Vagina (tissue), 2 donors: ENCODE results near the gene CHPF2. TPM values are rescaled to one million over a fixed set of nuclear protein-coding genes. Genes with fewer than 3 reads are reported as not detected.

Experiments used
- DNase-seq, 2 donors: peaks; one replicate each; pipeline ENCODE4 v3.0.0-alpha.2; 2017; ENCODE audit errors: extremely low spot score in 2 of 2
- H3K27ac ChIP-seq: fragments of 200-600 bp; sonication (generic); one replicate; pipeline ENCODE4 v1.5.1; 2019
- H3K27me3 ChIP-seq: fragments of 200-600 bp; sonication (generic); one replicate; pipeline ENCODE4 v1.5.1; 2019
- H3K36me3 ChIP-seq, 2 donors: fragments of 200-600 bp; sonication (generic); one replicate each; pipeline ENCODE4 v1.5.1; 2017 to 2019
- H3K4me1 ChIP-seq: fragments of 200-600 bp; sonication (generic); one replicate; pipeline ENCODE4 v1.5.1; 2019
- H3K4me3 ChIP-seq, 2 donors: fragments of 200-600 bp; sonication (generic); 1 replicate in 1 of 2; 2 replicates in 1 of 2; pipeline ENCODE4 v1.5.1; 2016 to 2019
- H3K9me3 ChIP-seq: fragments of 200-600 bp; sonication (generic); one replicate; pipeline ENCODE4 v1.5.1; 2019
- CTCF ChIP-seq, 3 experiments: fragments of 450-650 bp in 2 of 3; fragments of 200-600 bp in 1 of 3; sonication (generic) in 1 of 3; IDR thresholded peaks; one replicate each; pipeline ENCODE4 v1.5.1; 2017 to 2019; ENCODE audit warnings: antibody characterized with exemption in 3 of 3, mild to moderate bottlenecking in 2 of 3, moderate library complexity in 2 of 3
- POLR2A ChIP-seq, 2 donors: fragments of 450-650 bp; IDR thresholded peaks; one replicate each; pipeline ENCODE4 v1.6.1; 2017; ENCODE audit warnings: antibody characterized with exemption in 2 of 2, mild to moderate bottlenecking in 2 of 2, moderate library complexity in 2 of 2
- POLR2AphosphoS5 ChIP-seq, 2 donors: sonication (generic); formaldehyde crosslinking; IDR thresholded peaks; one replicate each; pipeline ENCODE4 v1.9.0; 2017; ENCODE audit warnings: antibody characterized with exemption in 2 of 2, mild to moderate bottlenecking in 2 of 2, low read depth in 1 of 2; ENCODE audit not compliant: insufficient read depth in 1 of 2
- intact Hi-C: fragments of 100-400 bp; cut with DNase I; formaldehyde crosslinking; loops from one replicate; pipeline ENCODE4 v1.15.1; 2023
- total RNA-seq: library from RNA; depleted of rRNA; stranded (reverse); fragments of >200 nt; gene quantifications from one replicate; pipeline ENCODE4 v1.2.3, GENCODE V29; 2016

CHPF2 gene
- total RNA-seq, 1 donor from 2014 or later, result 28.0 TPM

GRCh38 chr7:151275813-151276577 is 43.7 kb downstream of the CHPF2 start:
- H3K27ac ChIP-seq, result peak overlapping the region; percentile 33
- no peaks in the 10 kb centered on the region for H3K36me3 ChIP-seq
- intact Hi-C loops, result no loop called here
- DNase-seq, result no peak
- peak overlapping the region; percentile 45 to 62 for H3K4me3 ChIP-seq
- peaks cover 38% of the 10 kb centered on the region for H3K4me1 ChIP-seq
- no peaks in the 10 kb centered on the region for H3K9me3 ChIP-seq
- H3K27me3 ChIP-seq, result no peaks in the 10 kb centered on the region
- TF ChIP-seq POLR2A (IDR thresholded peaks at IDR 0.05) (no peak), POLR2AphosphoS5 (IDR thresholded peaks at IDR 0.05; ENCODE audit: insufficient read depth in 1 of 2, low read depth in 1 of 2) (no peak), CTCF (IDR thresholded peaks at IDR 0.05) (no peak)

DNA sequence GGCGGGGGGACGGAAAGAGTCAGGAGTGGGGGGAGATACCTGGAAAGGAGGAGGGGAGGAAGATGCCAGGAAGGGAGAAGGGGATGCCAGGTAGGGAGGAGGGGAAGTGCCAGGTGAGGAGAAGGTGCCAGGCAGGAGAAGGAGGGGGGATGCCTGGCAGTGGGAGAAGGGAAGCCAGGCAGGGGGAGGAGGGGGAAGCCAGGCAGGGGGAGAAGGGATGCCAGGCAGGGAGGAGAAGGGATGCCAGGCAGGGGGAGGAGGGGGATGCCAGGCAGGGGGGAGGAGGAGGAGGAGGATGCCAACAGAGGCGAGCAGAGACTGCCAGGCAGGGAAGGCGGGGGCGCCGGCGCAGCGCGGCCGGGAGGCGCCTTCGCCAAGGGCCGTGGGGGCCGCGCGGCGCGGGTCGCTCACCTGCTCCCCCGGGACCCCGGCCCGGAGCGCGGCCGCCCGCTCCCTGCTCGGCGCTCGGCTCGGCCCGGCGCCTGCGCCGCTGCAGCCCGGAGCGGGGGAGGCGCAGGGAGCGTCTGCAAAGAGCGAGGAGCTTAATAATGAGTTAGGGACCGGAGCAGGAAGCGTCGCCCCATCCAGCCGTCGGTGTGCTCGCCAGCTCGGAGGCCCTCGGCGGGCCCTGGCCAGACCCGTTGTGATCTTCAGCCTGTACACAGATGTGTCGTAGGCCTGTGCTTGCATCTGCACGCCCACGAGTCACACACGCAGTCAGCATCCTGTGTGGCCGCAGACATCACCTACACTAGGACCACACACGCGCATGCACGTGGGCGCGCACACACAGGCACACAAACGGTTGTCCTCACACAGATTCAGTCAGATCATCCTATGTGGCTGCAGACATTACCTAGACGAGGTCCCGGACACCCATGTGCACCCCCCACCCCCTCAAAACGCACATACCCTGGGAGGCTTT is 44.6 kb downstream of the CHPF2 start:
- TF ChIP-seq CTCF (IDR thresholded peaks at IDR 0.05) (no peak), POLR2A (IDR thresholded peaks at IDR 0.05) (peak in 1 of 2 donors; percentile 11)
- H3K4me3 ChIP-seq, result peak overlapping the region; percentile 45 to 62
- no peaks in the 10 kb centered on the region for H3K9me3 ChIP-seq
- peaks cover 33% of the 10 kb centered on the region for H3K4me1 ChIP-seq
- H3K27ac ChIP-seq, result peak overlapping the region; percentile 33
- no peaks in the 10 kb centered on the region for H3K27me3 ChIP-seq
- intact Hi-C loops, result no loop called here
- no peak for DNase-seq
- no peaks in the 10 kb centered on the region for H3K36me3 ChIP-seq

DNA sequence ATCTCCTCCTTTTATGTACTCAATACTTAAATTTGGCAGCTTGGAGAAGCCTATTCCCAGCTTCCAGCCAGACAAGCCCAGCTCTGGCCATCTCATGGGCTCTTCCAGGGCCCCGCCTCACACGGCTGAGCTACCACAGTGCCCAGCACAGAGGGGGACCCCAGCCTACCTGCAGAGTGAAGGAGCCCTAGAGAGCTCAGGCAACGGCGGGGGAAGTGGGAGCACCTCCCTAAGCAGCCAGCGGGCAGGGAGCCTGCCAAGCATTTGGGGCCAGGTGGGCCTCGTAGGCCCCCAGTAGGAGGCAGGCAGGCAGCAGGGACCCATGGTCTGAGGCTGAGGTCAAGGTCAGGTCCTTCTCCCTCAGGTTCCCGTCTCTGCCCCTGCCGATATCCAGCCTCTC is 45.3 kb downstream of the CHPF2 start:
- Histone ChIP-seq H3K27ac (no peak overlapping the region), H3K4me1 (peaks cover 26% of the 10 kb centered on the region)
- no peak for DNase-seq

GRCh38 chr7:151278949-151279348 is 46.7 kb downstream of the CHPF2 start:
- Histone ChIP-seq H3K4me1 (peaks cover 25% of the 10 kb centered on the region), H3K27ac (no peak overlapping the region), H3K4me3 (no peak overlapping the region), H3K27me3 (no peaks in the 10 kb centered on the region), H3K36me3 (no peaks in the 10 kb centered on the region), H3K9me3 (no peaks in the 10 kb centered on the region)
- TF ChIP-seq POLR2AphosphoS5 (IDR thresholded peaks at IDR 0.05; ENCODE audit: insufficient read depth in 1 of 2, low read depth in 1 of 2) (no peak), CTCF (IDR thresholded peaks at IDR 0.05) (no peak), POLR2A (IDR thresholded peaks at IDR 0.05) (no peak)
- no peak for DNase-seq
- intact Hi-C loops, result no loop called here

More for the DNA sequence above, 45.3 kb downstream of the CHPF2 start:
- H3K4me3 ChIP-seq, result peak overlapping the region in 1 of 2 donors; percentile 62
- no peaks in the 10 kb centered on the region for H3K9me3 ChIP-seq
- H3K27me3 ChIP-seq, result no peaks in the 10 kb centered on the region
- no peaks in the 10 kb centered on the region for H3K36me3 ChIP-seq
- intact Hi-C loops, result no loop called here
- TF ChIP-seq POLR2A (IDR thresholded peaks at IDR 0.05), result no peak
- TF ChIP-seq POLR2AphosphoS5 (IDR thresholded peaks at IDR 0.05; ENCODE audit: insufficient read depth in 1 of 2, low read depth in 1 of 2), result no peak
- TF ChIP-seq CTCF (IDR thresholded peaks at IDR 0.05), result no peak
